ENCODE data around the gene GCSAML. TPM values are rescaled to one million over a fixed set of nuclear protein-coding genes. Genes with fewer than 3 reads are reported as not detected.

Gene GCSAML
- polyA plus RNA-seq, 1 donor from 2014 or later, result not detected

GRCh38 chr1:247542811-247543210, 6.1 kb upstream of the GCSAML start:
- H3K9ac ChIP-seq (ENCODE audit: low read length), result no peak overlapping the region
- no peak overlapping the region for H3K4me2 ChIP-seq (ENCODE audit: low read length)
- H3K9me2 ChIP-seq (ENCODE audit: insufficient read depth, low read length), result no peaks in the 10 kb centered on the region
- no peaks in the 10 kb centered on the region for H3K9me3 ChIP-seq (ENCODE audit: low read length)
- H3K36me3 ChIP-seq (ENCODE audit: insufficient read depth, low read length), result no peaks in the 10 kb centered on the region
- no peak overlapping the region for H3K4me3 ChIP-seq (ENCODE audit: low read length)
- H3K27me3 ChIP-seq (ENCODE audit: insufficient read depth, low read depth, low read length), result no peaks in the 10 kb centered on the region
- no peak for TF ChIP-seq EZH2 (IDR thresholded peaks at IDR 0.05; ENCODE audit: borderline replicate concordance, insufficient read depth, low read length, poor library complexity, severe bottlenecking)
- no peaks in the 10 kb centered on the region for H3K79me2 ChIP-seq (replicated peaks; ENCODE audit: insufficient read depth, low read length)
- H3F3A ChIP-seq (ENCODE audit: insufficient read depth, low read length, poor library complexity, severe bottlenecking), result no peaks in the 10 kb centered on the region
- H2AFZ ChIP-seq (ENCODE audit: low read depth, low read length), result no peak overlapping the region
- H3K27ac ChIP-seq (ENCODE audit: low read length), result no peak overlapping the region
- H4K20me1 ChIP-seq (ENCODE audit: insufficient read depth), result no peaks in the 10 kb centered on the region

DNA sequence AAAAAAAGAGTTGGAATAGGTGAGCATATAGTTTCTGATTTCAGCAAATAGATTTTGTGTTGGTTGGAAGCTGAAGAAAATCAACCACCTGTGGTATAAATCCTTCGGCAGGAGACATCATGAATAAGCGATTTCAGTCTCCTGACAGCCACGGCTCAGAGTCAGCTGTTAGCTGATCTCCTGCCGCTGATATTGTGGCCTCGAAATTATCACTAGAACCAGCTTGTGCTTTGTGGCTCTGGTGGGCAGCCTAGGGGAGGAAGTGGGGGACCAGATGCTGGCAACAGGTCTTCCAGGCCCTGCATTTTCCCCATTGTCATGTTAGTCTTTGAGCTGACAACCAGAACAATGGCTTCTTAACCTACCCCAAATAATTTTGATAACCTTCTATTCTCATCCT, 842 bp upstream of the GCSAML start:
- Histone ChIP-seq H3K4me2 (ENCODE audit: low read length) (no peak overlapping the region), H3K79me2 (replicated peaks; ENCODE audit: insufficient read depth, low read length) (no peaks in the 10 kb centered on the region), H3K27me3 (ENCODE audit: insufficient read depth, low read depth, low read length) (no peaks in the 10 kb centered on the region), H3K36me3 (ENCODE audit: insufficient read depth, low read length) (no peaks in the 10 kb centered on the region), H3K27ac (ENCODE audit: low read length) (no peak overlapping the region), H3K4me3 (ENCODE audit: low read length) (no peak overlapping the region), H3K9me2 (ENCODE audit: insufficient read depth, low read length) (no peaks in the 10 kb centered on the region), H2AFZ (ENCODE audit: low read depth, low read length) (no peak overlapping the region), H4K20me1 (ENCODE audit: insufficient read depth) (no peaks in the 10 kb centered on the region), H3F3A (ENCODE audit: insufficient read depth, low read length, poor library complexity, severe bottlenecking) (no peaks in the 10 kb centered on the region), H3K9ac (ENCODE audit: low read length) (no peak overlapping the region), H3K9me3 (ENCODE audit: low read length) (no peaks in the 10 kb centered on the region)
- TF ChIP-seq CTCF (IDR thresholded peaks at IDR 0.05; ENCODE audit: poor library complexity, severe bottlenecking) (no peak), SMC3 (conservative IDR thresholded peaks at IDR 0.05; ENCODE audit: poor library complexity) (no peak), EP300 (conservative IDR thresholded peaks at IDR 0.05; ENCODE audit: poor library complexity, severe bottlenecking) (no peak), RAD21 (conservative IDR thresholded peaks at IDR 0.05) (no peak), POLR2AphosphoS5 (IDR thresholded peaks at IDR 0.05) (no peak), MXI1 (conservative IDR thresholded peaks at IDR 0.05; ENCODE audit: poor library complexity, severe bottlenecking) (no peak), EZH2 (IDR thresholded peaks at IDR 0.05; ENCODE audit: borderline replicate concordance, insufficient read depth, low read length, poor library complexity, severe bottlenecking) (no peak), TAF1 (IDR thresholded peaks at IDR 0.05; ENCODE audit: low read depth) (no peak)

DNA sequence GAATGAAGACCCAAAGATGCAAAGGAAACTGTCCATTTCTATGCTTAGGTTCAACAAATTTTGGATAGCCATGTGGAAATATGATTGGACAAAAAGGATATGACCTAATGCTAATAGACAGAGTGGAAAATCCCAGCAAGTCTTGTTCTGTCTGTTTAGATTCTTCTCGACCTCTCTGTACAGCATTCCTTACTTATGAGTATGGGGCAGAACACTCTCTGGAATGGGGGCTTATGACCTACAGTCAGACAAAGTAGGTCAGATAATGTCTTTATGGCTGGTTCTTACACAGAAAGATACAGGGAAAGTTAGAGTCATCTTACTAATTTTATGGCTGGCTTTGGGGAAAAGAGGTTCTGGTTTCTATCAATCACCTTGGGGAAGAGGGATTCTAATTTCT, 2.8 kb downstream of the GCSAML start:
- H3K4me3 ChIP-seq (ENCODE audit: low read length), result no peak overlapping the region
- TF ChIP-seq SMC3 (conservative IDR thresholded peaks at IDR 0.05; ENCODE audit: poor library complexity), result no peak
- no peak for TF ChIP-seq POLR2AphosphoS5 (IDR thresholded peaks at IDR 0.05)
- TF ChIP-seq EZH2 (IDR thresholded peaks at IDR 0.05; ENCODE audit: borderline replicate concordance, insufficient read depth, low read length, poor library complexity, severe bottlenecking), result no peak
- TF ChIP-seq CTCF (IDR thresholded peaks at IDR 0.05; ENCODE audit: poor library complexity, severe bottlenecking), result no peak
- no peak for TF ChIP-seq RAD21 (conservative IDR thresholded peaks at IDR 0.05)
- no peak for TF ChIP-seq EP300 (conservative IDR thresholded peaks at IDR 0.05; ENCODE audit: poor library complexity, severe bottlenecking)
- no peak for TF ChIP-seq TAF1 (IDR thresholded peaks at IDR 0.05; ENCODE audit: low read depth)
- no peak for TF ChIP-seq MXI1 (conservative IDR thresholded peaks at IDR 0.05; ENCODE audit: poor library complexity, severe bottlenecking)
- TF ChIP-seq, protein P1, sequence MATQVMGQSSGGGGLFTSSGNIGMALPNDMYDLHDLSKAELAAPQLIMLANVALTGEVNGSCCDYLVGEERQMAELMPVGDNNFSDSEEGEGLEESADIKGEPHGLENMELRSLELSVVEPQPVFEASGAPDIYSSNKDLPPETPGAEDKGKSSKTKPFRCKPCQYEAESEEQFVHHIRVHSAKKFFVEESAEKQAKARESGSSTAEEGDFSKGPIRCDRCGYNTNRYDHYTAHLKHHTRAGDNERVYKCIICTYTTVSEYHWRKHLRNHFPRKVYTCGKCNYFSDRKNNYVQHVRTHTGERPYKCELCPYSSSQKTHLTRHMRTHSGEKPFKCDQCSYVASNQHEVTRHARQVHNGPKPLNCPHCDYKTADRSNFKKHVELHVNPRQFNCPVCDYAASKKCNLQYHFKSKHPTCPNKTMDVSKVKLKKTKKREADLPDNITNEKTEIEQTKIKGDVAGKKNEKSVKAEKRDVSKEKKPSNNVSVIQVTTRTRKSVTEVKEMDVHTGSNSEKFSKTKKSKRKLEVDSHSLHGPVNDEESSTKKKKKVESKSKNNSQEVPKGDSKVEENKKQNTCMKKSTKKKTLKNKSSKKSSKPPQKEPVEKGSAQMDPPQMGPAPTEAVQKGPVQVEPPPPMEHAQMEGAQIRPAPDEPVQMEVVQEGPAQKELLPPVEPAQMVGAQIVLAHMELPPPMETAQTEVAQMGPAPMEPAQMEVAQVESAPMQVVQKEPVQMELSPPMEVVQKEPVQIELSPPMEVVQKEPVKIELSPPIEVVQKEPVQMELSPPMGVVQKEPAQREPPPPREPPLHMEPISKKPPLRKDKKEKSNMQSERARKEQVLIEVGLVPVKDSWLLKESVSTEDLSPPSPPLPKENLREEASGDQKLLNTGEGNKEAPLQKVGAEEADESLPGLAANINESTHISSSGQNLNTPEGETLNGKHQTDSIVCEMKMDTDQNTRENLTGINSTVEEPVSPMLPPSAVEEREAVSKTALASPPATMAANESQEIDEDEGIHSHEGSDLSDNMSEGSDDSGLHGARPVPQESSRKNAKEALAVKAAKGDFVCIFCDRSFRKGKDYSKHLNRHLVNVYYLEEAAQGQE (IDR thresholded peaks at IDR 0.05; ENCODE audit: borderline replicate concordance), result no peak
- H3K27me3 ChIP-seq (ENCODE audit: insufficient read depth, low read depth, low read length), result no peaks in the 10 kb centered on the region
- no peaks in the 10 kb centered on the region for H3K9me2 ChIP-seq (ENCODE audit: insufficient read depth, low read length)
- H3K79me2 ChIP-seq (replicated peaks; ENCODE audit: insufficient read depth, low read length), result no peaks in the 10 kb centered on the region
- H3K36me3 ChIP-seq (ENCODE audit: insufficient read depth, low read length), result no peaks in the 10 kb centered on the region
- H3F3A ChIP-seq (ENCODE audit: insufficient read depth, low read length, poor library complexity, severe bottlenecking), result no peaks in the 10 kb centered on the region
- no peak overlapping the region for H3K27ac ChIP-seq (ENCODE audit: low read length)
- no peaks in the 10 kb centered on the region for H4K20me1 ChIP-seq (ENCODE audit: insufficient read depth)
- no peaks in the 10 kb centered on the region for H3K9me3 ChIP-seq (ENCODE audit: low read length)
- H3K9ac ChIP-seq (ENCODE audit: low read length), result no peak overlapping the region
- no peak overlapping the region for H2AFZ ChIP-seq (ENCODE audit: low read depth, low read length)
- H3K4me2 ChIP-seq (ENCODE audit: low read length), result no peak overlapping the region

All from neural cell (in vitro differentiated cells).